ENCODE data around the gene PLCH1. TPM values are rescaled to one million over a fixed set of nuclear protein-coding genes. Genes with fewer than 3 reads are reported as not detected.

Gene PLCH1
- polyA plus RNA-seq, 3 donors, result 10.1 to 12.5 (median 11.0) TPM

DNA sequence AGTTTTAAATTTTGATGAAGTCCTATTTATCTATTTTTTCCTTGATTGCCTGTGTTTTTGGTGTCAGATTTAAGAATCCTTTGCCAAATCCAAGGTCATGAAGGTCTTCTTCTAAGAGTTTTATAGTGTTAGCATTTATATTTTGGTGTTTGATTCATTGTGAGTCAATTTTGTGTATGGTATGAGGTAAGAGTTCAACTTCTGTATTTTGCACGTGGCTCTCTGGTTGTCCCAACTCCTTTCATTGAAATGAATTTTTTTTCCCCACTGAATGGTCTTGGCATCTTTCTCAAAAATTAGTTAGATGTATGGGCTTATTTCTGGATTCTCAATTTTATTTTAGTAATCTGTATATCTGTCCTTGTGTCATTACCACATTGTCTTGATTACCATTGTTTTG lies 394.3 kb downstream of the PLCH1 start:
- DNase-seq (ENCODE audit: extremely low read depth in 1 of 11, low read depth in 9 of 11, low spot score in 4 of 11), result no peak

DNA sequence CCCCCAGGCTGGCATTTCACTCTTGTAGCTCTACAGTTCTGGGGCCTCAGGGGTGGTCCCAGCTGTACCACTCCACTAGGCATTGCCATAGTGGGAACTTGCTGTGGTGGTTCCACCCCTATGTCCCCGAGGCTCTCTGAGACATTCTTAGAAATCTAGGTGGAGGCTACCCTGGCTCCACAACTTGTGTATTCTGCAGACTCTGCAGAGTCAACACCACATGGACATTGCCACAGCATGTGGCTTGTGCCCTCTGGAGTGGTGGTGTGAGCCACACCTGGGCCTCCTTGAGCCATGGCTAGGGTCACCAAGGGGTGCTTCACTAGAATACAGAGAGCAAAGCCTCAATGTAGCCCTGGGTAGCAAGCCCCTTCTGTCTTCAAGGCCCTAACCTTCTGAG lies 397.0 kb downstream of the PLCH1 start:
- no peak for DNase-seq (ENCODE audit: extremely low read depth in 1 of 11, low read depth in 9 of 11, low spot score in 4 of 11)

GRCh38 chr3:155342344-155342743 lies 402.5 kb downstream of the PLCH1 start:
- no peak for DNase-seq (ENCODE audit: extremely low read depth in 1 of 11, low read depth in 9 of 11, low spot score in 4 of 11)

- no peak for DNase-seq (ENCODE audit: extremely low read depth in 1 of 11, low read depth in 9 of 11, low spot score in 4 of 11)
Measured at GRCh38 chr3:155339052-155339451, 405.8 kb downstream of the PLCH1 start.

DNA sequence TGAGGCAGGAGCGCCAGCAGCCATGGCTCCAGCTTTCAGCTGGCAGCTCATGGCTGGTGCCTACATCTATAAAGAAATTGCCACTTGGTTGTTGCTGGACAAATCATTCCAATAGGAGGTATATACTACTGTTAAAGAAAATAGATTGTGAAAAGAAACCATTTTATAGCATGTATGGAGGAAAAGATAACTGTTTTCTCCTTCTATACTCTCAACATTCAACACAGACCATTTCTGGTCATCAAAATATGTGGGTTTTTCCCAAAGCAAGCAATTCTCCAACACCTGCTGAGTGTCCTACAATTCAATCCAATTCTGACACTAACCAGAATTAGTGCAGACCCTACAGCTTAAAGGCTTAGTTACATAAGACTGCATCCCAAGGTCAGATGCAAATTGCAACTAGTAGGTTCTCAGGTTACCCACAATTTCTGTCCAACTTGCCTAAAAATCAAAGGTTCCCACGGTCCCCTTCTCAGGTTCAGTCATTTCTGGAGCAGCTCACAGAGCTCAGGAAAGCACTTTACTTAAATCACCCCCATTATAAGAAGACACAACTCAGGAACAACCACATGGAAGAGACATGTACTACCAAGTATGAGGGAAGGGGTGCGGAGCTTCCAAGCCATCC lies 409.0 kb downstream of the PLCH1 start:
- no peak for DNase-seq (ENCODE audit: extremely low read depth in 1 of 11, low read depth in 9 of 11, low spot score in 4 of 11)

GRCh38 chr3:155334914-155335723 lies 409.8 kb downstream of the PLCH1 start:
- DNase-seq (ENCODE audit: extremely low read depth in 1 of 11, low read depth in 9 of 11, low spot score in 4 of 11), result no peak

GRCh38 chr3:155334215-155334913 lies 410.5 kb downstream of the PLCH1 start:
- DNase-seq (ENCODE audit: extremely low read depth in 1 of 11, low read depth in 9 of 11, low spot score in 4 of 11), result no peak

GRCh38 chr3:155332716-155333115 lies 412.2 kb downstream of the PLCH1 start:
- no peak for DNase-seq (ENCODE audit: extremely low read depth in 1 of 11, low read depth in 9 of 11, low spot score in 4 of 11)

DNA sequence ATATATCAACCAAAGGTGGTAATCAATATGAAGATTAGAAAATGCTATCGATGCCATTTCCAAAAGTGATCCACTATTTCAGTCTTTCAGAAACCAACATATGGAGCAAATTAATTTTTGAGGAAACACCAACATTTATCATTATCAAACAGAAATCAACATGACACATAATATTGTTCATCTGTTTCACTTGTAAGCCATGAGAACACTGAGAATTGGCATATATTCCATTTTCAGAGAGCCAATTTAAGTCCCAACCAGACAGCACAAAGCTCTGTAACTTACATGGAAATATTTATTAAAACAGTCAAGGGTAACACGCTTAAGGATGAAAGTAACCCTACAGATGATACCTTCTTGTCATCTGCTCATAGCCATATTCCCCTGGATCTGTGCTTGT lies 413.8 kb downstream of the PLCH1 start:
- no peak for DNase-seq (ENCODE audit: extremely low read depth in 1 of 11, low read depth in 9 of 11, low spot score in 4 of 11)

GRCh38 chr3:155330370-155330769 lies 414.5 kb downstream of the PLCH1 start:
- DNase-seq (ENCODE audit: extremely low read depth in 1 of 11, low read depth in 9 of 11, low spot score in 4 of 11), result no peak

GRCh38 chr3:155329513-155330048 lies 415.3 kb downstream of the PLCH1 start:
- DNase-seq (ENCODE audit: extremely low read depth in 1 of 11, low read depth in 9 of 11, low spot score in 4 of 11), result no peak

GRCh38 chr3:155327871-155328270 lies 417.0 kb downstream of the PLCH1 start:
- no peak for DNase-seq (ENCODE audit: extremely low read depth in 1 of 11, low read depth in 9 of 11, low spot score in 4 of 11)

DNA sequence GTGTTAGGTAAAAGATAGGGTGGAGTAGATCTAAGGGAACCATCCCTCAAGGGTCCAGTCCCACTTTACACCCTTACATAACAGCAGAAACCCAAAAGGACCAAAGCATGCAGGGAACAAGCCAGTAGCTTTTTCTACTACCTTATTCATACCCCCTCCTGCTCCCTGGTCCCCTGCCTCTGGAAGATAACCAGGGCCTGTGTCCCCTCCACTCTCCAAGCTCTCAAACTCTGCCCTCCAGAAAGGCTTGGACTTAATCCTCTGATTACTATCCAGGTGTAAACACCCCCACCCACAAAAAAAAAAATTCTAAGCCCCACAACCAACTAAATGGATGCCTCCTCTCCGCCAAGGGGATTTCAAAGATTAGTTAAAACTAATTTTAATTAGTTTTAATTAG lies 417.4 kb downstream of the PLCH1 start:
- no peak for DNase-seq (ENCODE audit: extremely low read depth in 1 of 11, low read depth in 9 of 11, low spot score in 4 of 11)

GRCh38 chr3:155326901-155327300 lies 418.0 kb downstream of the PLCH1 start:
- no peak for DNase-seq (ENCODE audit: extremely low read depth in 1 of 11, low read depth in 9 of 11, low spot score in 4 of 11)

GRCh38 chr3:155326244-155326643 lies 418.6 kb downstream of the PLCH1 start:
- no peak for DNase-seq (ENCODE audit: extremely low read depth in 1 of 11, low read depth in 9 of 11, low spot score in 4 of 11)

Other genes starting within 250 kb of the PLCH1 start
- 10 to 100 TPM in 2 of 3 donors, 1 to 10 TPM in 1; 8.6 to 13.1 (median 12.6) TPM for gene C3orf33, start 61.2 kb upstream of the PLCH1 start, polyA plus RNA-seq (ENCODE audit: insufficient read length in 3 of 3)
- 10 to 100 TPM; 38.4 to 45.8 (median 38.6) TPM for gene SLC33A1, start 109.4 kb upstream of the PLCH1 start, polyA plus RNA-seq (ENCODE audit: insufficient read length in 3 of 3)
- 10 to 100 TPM; 57.5 to 84.8 (median 70.6) TPM for gene GMPS, start 125.6 kb upstream of the PLCH1 start, polyA plus RNA-seq (ENCODE audit: insufficient read length in 3 of 3)